GM23338 (cell line): ENCODE results near the gene SAMHD1.

Source experiments
- CREB1 ChIP-seq: fragments of 250-450 bp; sonication (Bioruptor Pico); IDR thresholded peaks from 2 replicates; pipeline ENCODE4 v1.5.0; 2020; ENCODE audit warnings: low read depth, mild to moderate bottlenecking, moderate library complexity
- CTCF ChIP-seq, 2 experiments: fragments of 200-600 bp in 1 of 2; sonication (generic) in 1 of 2; conservative IDR thresholded peaks; 2 replicates each; pipeline versions ENCODE4 v1.5.1 to v1.6.1; 2016 to 2017; ENCODE audit warnings: antibody characterized with exemption in 2 of 2, low read depth in 2 of 2, mild to moderate bottlenecking in 2 of 2, moderate library complexity in 1 of 2
- ETS1 ChIP-seq: IDR thresholded peaks from 2 replicates; pipeline ENCODE4 v1.6.1; 2016; ENCODE audit warnings: antibody characterized with exemption
- EZH2 ChIP-seq: fragments of 200-600 bp; sonication (generic); IDR thresholded peaks from one replicate; pipeline ENCODE4 v1.8.0; 2017; ENCODE audit warnings: antibody characterized with exemption, mild to moderate bottlenecking, low read depth; ENCODE audit not compliant: unreplicated experiment
- EZH2phosphoT487 ChIP-seq: fragments of 200-600 bp; sonication (generic); IDR thresholded peaks from one replicate; pipeline ENCODE4 v1.8.1; 2018; ENCODE audit warnings: antibody characterized with exemption; ENCODE audit not compliant: unreplicated experiment
- JUNB ChIP-seq: IDR thresholded peaks from one replicate; pipeline ENCODE4 v1.6.1; 2016; ENCODE audit warnings: antibody characterized with exemption; ENCODE audit not compliant: unreplicated experiment
- NANOG ChIP-seq: IDR thresholded peaks from 2 replicates; pipeline ENCODE4 v1.6.1; 2016; ENCODE audit warnings: antibody characterized with exemption, borderline replicate concordance
- POLR2AphosphoS5 ChIP-seq: IDR thresholded peaks from 2 replicates; pipeline ENCODE4 v1.6.1; 2016; ENCODE audit warnings: antibody characterized with exemption, low read depth
- REST ChIP-seq: IDR thresholded peaks from one replicate; pipeline ENCODE4 v1.6.1; 2018; ENCODE audit warnings: antibody characterized with exemption; ENCODE audit not compliant: unreplicated experiment
- STAT1 ChIP-seq: IDR thresholded peaks from one replicate; pipeline ENCODE4 v1.6.1; 2016; ENCODE audit warnings: antibody characterized with exemption; ENCODE audit not compliant: unreplicated experiment
- ZNF114 ChIP-seq: fragments of 250-450 bp; sonication (Bioruptor Pico); IDR thresholded peaks from 2 replicates; pipeline ENCODE4 v1.5.0; 2020; ENCODE audit warnings: mild to moderate bottlenecking, moderate library complexity
- ZNF331 ChIP-seq: fragments of 250-450 bp; sonication (Bioruptor Pico); IDR thresholded peaks from 2 replicates; pipeline ENCODE4 v1.5.0; 2020; ENCODE audit warnings: low read depth, mild to moderate bottlenecking, moderate library complexity
- TF ChIP-seq, protein P1 (sequence below): fragments of 250-450 bp; sonication (Bioruptor Pico); IDR thresholded peaks from 2 replicates; pipeline ENCODE4 v1.5.0; 2020; ENCODE audit warnings: mild to moderate bottlenecking, moderate library complexity

GRCh38 chr20:36860811-36861624 is 90.5 kb downstream of the SAMHD1 start:
- TF ChIP-seq EZH2 (no peak), CTCF (conservative IDR thresholded peaks at IDR 0.05; ENCODE audit: low read depth in 2 of 2) (no peak), NANOG (no peak), CREB1 (no peak), REST (no peak), ZNF114 (CRISPR knock-in tag) (no peak), POLR2AphosphoS5 (no peak), ETS1 (no peak), EZH2phosphoT487 (no peak), STAT1 (no peak), JUNB (no peak), ZNF331 (CRISPR knock-in tag) (no peak)
- TF ChIP-seq, protein P1, sequence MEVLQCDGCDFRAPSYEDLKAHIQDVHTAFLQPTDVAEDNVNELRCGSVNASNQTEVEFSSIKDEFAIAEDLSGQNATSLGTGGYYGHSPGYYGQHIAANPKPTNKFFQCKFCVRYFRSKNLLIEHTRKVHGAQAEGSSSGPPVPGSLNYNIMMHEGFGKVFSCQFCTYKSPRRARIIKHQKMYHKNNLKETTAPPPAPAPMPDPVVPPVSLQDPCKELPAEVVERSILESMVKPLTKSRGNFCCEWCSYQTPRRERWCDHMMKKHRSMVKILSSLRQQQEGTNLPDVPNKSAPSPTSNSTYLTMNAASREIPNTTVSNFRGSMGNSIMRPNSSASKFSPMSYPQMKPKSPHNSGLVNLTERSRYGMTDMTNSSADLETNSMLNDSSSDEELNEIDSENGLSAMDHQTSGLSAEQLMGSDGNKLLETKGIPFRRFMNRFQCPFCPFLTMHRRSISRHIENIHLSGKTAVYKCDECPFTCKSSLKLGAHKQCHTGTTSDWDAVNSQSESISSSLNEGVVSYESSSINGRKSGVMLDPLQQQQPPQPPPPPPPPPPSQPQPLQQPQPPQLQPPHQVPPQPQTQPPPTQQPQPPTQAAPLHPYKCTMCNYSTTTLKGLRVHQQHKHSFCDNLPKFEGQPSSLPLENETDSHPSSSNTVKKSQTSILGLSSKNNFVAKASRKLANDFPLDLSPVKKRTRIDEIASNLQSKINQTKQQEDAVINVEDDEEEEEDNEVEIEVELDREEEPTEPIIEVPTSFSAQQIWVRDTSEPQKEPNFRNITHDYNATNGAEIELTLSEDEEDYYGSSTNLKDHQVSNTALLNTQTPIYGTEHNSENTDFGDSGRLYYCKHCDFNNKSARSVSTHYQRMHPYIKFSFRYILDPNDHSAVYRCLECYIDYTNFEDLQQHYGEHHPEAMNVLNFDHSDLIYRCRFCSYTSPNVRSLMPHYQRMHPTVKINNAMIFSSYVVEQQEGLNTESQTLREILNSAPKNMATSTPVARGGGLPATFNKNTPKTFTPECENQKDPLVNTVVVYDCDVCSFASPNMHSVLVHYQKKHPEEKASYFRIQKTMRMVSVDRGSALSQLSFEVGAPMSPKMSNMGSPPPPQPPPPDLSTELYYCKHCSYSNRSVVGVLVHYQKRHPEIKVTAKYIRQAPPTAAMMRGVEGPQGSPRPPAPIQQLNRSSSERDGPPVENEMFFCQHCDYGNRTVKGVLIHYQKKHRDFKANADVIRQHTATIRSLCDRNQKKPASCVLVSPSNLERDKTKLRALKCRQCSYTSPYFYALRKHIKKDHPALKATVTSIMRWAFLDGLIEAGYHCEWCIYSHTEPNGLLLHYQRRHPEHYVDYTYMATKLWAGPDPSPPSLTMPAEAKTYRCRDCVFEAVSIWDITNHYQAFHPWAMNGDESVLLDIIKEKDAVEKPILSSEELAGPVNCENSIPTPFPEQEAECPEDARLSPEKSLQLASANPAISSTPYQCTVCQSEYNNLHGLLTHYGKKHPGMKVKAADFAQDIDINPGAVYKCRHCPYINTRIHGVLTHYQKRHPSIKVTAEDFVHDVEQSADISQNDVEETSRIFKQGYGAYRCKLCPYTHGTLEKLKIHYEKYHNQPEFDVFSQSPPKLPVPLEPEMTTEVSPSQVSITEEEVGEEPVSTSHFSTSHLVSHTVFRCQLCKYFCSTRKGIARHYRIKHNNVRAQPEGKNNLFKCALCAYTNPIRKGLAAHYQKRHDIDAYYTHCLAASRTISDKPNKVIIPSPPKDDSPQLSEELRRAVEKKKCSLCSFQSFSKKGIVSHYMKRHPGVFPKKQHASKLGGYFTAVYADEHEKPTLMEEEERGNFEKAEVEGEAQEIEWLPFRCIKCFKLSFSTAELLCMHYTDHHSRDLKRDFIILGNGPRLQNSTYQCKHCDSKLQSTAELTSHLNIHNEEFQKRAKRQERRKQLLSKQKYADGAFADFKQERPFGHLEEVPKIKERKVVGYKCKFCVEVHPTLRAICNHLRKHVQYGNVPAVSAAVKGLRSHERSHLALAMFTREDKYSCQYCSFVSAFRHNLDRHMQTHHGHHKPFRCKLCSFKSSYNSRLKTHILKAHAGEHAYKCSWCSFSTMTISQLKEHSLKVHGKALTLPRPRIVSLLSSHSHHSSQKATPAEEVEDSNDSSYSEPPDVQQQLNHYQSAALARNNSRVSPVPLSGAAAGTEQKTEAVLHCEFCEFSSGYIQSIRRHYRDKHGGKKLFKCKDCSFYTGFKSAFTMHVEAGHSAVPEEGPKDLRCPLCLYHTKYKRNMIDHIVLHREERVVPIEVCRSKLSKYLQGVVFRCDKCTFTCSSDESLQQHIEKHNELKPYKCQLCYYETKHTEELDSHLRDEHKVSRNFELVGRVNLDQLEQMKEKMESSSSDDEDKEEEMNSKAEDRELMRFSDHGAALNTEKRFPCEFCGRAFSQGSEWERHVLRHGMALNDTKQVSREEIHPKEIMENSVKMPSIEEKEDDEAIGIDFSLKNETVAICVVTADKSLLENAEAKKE, result no peak
